Pancreas (tissue), 10 donors: ENCODE data around the gene DUSP1. TPM values are rescaled to one million over a fixed set of nuclear protein-coding genes. Genes with fewer than 3 reads are reported as not detected.
A peak's percentile ranks its signal among the peaks of the same experiment; 100 is the strongest.

ENCODE experiments used
- ATAC-seq, 4 donors: fragments of 200-7000 bp; cut with Tn5 transposase; one replicate each; pipeline versions ENCODE4 v1.8.0 to v1.9.1; 2020; ENCODE audit warnings: mild to moderate bottlenecking in 4 of 4, moderate library complexity in 4 of 4
- DNase-seq, 6 donors: peaks; one replicate each; pipeline ENCODE4 v3.0.0-alpha.2; 2020
- FAIRE-seq: peaks from 2 replicates; lab custom pipeline; 2012; peaks lifted over from hg19 to GRCh38; lab: Jason Lieb, UNC
- H3K27ac ChIP-seq, 4 donors: fragments of 200-600 bp; sonication (generic); 1 replicate in 3 of 4; 2 replicates in 1 of 4; pipeline versions ENCODE4 v1.5.0 to v1.8.0; 2020
- H3K27me3 ChIP-seq, 4 donors: fragments of 200-600 bp; one replicate each; pipeline ENCODE4 v1.8.0; 2021
- H3K36me3 ChIP-seq, 3 donors: fragments of 200-600 bp; sonication (generic) in 1 of 3; one replicate each; pipeline versions ENCODE4 v1.5.0 to v1.8.0; 2020 to 2021
- H3K4me1 ChIP-seq, 3 donors: fragments of 200-600 bp; one replicate each; pipeline ENCODE4 v1.8.0; 2021
- H3K4me3 ChIP-seq, 4 donors: fragments of 200-600 bp; sonication (generic) in 2 of 4; one replicate each; pipeline versions ENCODE4 v1.5.0 to v1.8.0; 2020 to 2021
- H3K9me3 ChIP-seq, 4 donors: fragments of 200-600 bp; one replicate each; pipeline ENCODE4 v1.8.0; 2021
- CTCF ChIP-seq, 4 donors: fragments of 200-600 bp; sonication (generic) in 3 of 4; IDR thresholded peaks; one replicate each; pipeline versions ENCODE4 v1.5.0 to v1.8.0; 2021; ENCODE audit warnings: antibody characterized with exemption in 4 of 4
- WGBS, 2 donors: extraction: QIAGEN DNeasy Blood & Tissue Kit; methylation state at CpG; one replicate each; pipeline ENCODE4 v1.1.7; 2013; 5-methylcytosine and 5-hydroxymethylcytosine counted together
- intact Hi-C, 3 donors: fragments of 100-400 bp; cut with DNase I; formaldehyde crosslinking; loops; one replicate each; pipeline versions ENCODE4 v1.11.1 to v1.14.2; 2022
- polyA plus RNA-seq, 2 donors: library from polyadenylated mRNA; stranded (reverse); fragments of 200-250 nt; gene quantifications; one replicate each; pipeline ENCODE4 v1.2.3, GENCODE V29; 2013
- total RNA-seq, 6 donors: library from RNA; stranded (reverse); fragmentation: NEBNext Ultra II Directional in 4 of 6; extraction: Animal tissue kit (Norgen Biotek cat#: 25700) in 4 of 6; gene quantifications; one replicate each; pipeline versions ENCODE4 v1.2.1 to v1.2.4, GENCODE V29; 2021 to 2023
- donor health status: healthy with polysubstance abuse.
- donor health status: DM: no; HTN: no; CAD: no; lungs with moderate emphysema.
- donor health status: DM: no; HTN: no; CAD: no.
- donor health status: control.
- donor health status: control.
- donor health status: Bipolar disorder and iron deficiency.
- donor health status: DM: yes; HTN: yes; CAD: no.
- donor health status: DM: no; HTN: no; CAD: no.
- donor health status: DM: no; HTN: no; CAD: no.
- donor health status: DM: yes; HTN: yes; CAD: no.

Gene DUSP1
- total and polyA plus RNA-seq, 8 donors, result 18.6 to 198 (median 55.5) TPM

- no peak overlapping the region for H3K27ac ChIP-seq
- DNase-seq (peak in 1 of 6 donors; percentile 40), FAIRE-seq (no peak), ATAC-seq (no peak)
- no peak for TF ChIP-seq CTCF (IDR thresholded peaks at IDR 0.05)
- no peak overlapping the region for H3K4me3 ChIP-seq
- no peaks in the 10 kb centered on the region for H3K9me3 ChIP-seq
- no peaks in the 10 kb centered on the region for H3K27me3 ChIP-seq
- intact Hi-C loops, result no loop called here
- peaks cover 0 to 2% (median 0%) of the 10 kb centered on the region in 3 donors for H3K36me3 ChIP-seq
- peaks cover 0 to 29% (median 17%) of the 10 kb centered on the region in 3 donors for H3K4me1 ChIP-seq
- 90 to 94% methylated on average over 37 of the region's 37 CpGs for WGBS, 2 donors
Observed at GRCh38 chr5:172762214-172763119, 8.5 kb downstream of the DUSP1 start.

GRCh38 chr5:172760959-172761358 lies 10.0 kb downstream of the DUSP1 start:
- Histone ChIP-seq H3K27ac (no peak overlapping the region), H3K4me3 (no peak overlapping the region), H3K36me3 (no peaks in the 10 kb centered on the region), H3K4me1 (peaks cover 0 to 14% (median 12%) of the 10 kb centered on the region in 3 donors), H3K9me3 (no peaks in the 10 kb centered on the region), H3K27me3 (no peaks in the 10 kb centered on the region)
- ATAC-seq (no peak), FAIRE-seq (no peak), DNase-seq (no peak)
- TF ChIP-seq CTCF (IDR thresholded peaks at IDR 0.05), result no peak
- intact Hi-C loops, result no loop called here
- 87 to 88% methylated on average over 2 of the region's 2 CpGs for WGBS, 2 donors

GRCh38 chr5:172760136-172760535 lies 10.9 kb downstream of the DUSP1 start:
- Histone ChIP-seq H3K4me3 (no peak overlapping the region), H3K27me3 (no peaks in the 10 kb centered on the region), H3K9me3 (no peaks in the 10 kb centered on the region), H3K36me3 (no peaks in the 10 kb centered on the region), H3K27ac (no peak overlapping the region), H3K4me1 (peaks cover 0 to 8% (median 7%) of the 10 kb centered on the region in 3 donors)
- FAIRE-seq, result no peak
- ATAC-seq, result no peak
- no peak for TF ChIP-seq CTCF (IDR thresholded peaks at IDR 0.05)
- intact Hi-C loops, result no loop called here
- no peak for DNase-seq
- WGBS, 2 donors, result 97 to 98% methylated on average over 1 of the region's 1 CpG

GRCh38 chr5:172758834-172759149 lies 12.2 kb downstream of the DUSP1 start:
- Histone ChIP-seq H3K27ac (no peak overlapping the region), H3K36me3 (no peaks in the 10 kb centered on the region), H3K27me3 (no peaks in the 10 kb centered on the region), H3K9me3 (no peaks in the 10 kb centered on the region), H3K4me3 (no peak overlapping the region), H3K4me1 (no peaks in the 10 kb centered on the region)
- DNase-seq (no peak), FAIRE-seq (no peak), ATAC-seq (no peak)
- no peak for TF ChIP-seq CTCF (IDR thresholded peaks at IDR 0.05)
- 76 to 77% methylated on average over 6 of the region's 6 CpGs for WGBS, 2 donors
- intact Hi-C loops, result no loop called here
